ENCODE measurements around the gene WDTC1. TPM values are rescaled to one million over a fixed set of nuclear protein-coding genes. Genes with fewer than 3 reads are reported as not detected.
"Not testable (repeated sequence)": the region's sequence is repeated elsewhere in the genome, so short reads cannot be mapped to it uniquely, and the experiment has no call there.

Gene WDTC1
- total RNA-seq, 2 experiments from 2014 or later, result 28.9 to 32.6 TPM

DNA sequence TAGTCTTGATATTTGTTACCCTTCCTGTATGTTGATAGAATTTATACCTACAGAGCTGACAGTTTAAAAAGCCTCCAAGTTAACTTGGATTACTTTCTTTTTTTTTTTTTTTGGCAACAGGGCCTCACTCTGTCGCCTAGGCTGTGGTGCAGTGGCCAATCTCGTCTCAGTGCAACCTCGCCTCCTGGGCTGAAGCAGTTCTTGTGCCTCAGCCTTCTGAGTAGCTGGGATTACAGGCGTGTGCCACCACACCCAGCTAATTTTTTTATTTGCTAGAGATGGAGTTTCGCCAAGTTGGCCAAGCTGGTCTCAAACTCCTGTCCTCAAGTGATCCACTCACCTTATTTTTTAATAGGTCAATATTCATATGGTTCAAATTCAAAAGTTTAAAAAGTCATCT, 32.7 kb downstream of the WDTC1 start:
- DNase-seq (no peak), ATAC-seq (no peak)
- Mint-ChIP-seq H3K9me3 (ENCODE audit: low read depth) (no peaks in the 10 kb centered on the region), H3K36me3 (peaks cover 8% of the 10 kb centered on the region), H3K4me1 (no peaks in the 10 kb centered on the region), H3K4me3 (no peak overlapping the region), H3K27me3 (no peaks in the 10 kb centered on the region), H3K27ac (no peak overlapping the region)
- CTCF ChIA-PET, result interaction anchor here (0.6 to 1.9 kb wide), 9 partner anchors 17 to 221 kb away, joined by 3 to 7 read pairs (median 3); no protein-coding TSS in a partner anchor

GRCh38 chr1:27269276-27269675, 34.8 kb downstream of the WDTC1 start:
- Mint-ChIP-seq H3K4me1 (no peaks in the 10 kb centered on the region), H3K36me3 (peaks cover 13% of the 10 kb centered on the region), H3K27me3 (no peaks in the 10 kb centered on the region), H3K27ac (no peak overlapping the region), H3K4me3 (no peak overlapping the region), H3K9me3 (ENCODE audit: low read depth) (no peaks in the 10 kb centered on the region)
- DNase-seq (no peak), ATAC-seq (no peak)
- CTCF ChIA-PET, result interaction anchor here (0.7 kb wide), 1 partner anchor 41 kb away, joined by 3 read pairs; no protein-coding TSS in a partner anchor

- Mint-ChIP-seq H3K4me3 (no peak overlapping the region), H3K4me1 (peaks cover 2% of the 10 kb centered on the region), H3K9me3 (ENCODE audit: low read depth) (peaks cover 5% of the 10 kb centered on the region), H3K27me3 (no peaks in the 10 kb centered on the region), H3K27ac (no peak overlapping the region), H3K36me3 (peaks cover 25% of the 10 kb centered on the region)
- ATAC-seq (no peak), DNase-seq (no peak)
- CTCF ChIA-PET, result no interaction called here
Measured at GRCh38 chr1:27274204-27274603, 39.8 kb downstream of the WDTC1 start.

GRCh38 chr1:27275696-27276095, 41.3 kb downstream of the WDTC1 start:
- Mint-ChIP-seq H3K4me1 (peaks cover 2% of the 10 kb centered on the region), H3K36me3 (peaks cover 22% of the 10 kb centered on the region), H3K27ac (no peak overlapping the region), H3K9me3 (ENCODE audit: low read depth) (peaks cover 5% of the 10 kb centered on the region), H3K27me3 (no peaks in the 10 kb centered on the region), H3K4me3 (no peak overlapping the region)
- DNase-seq, result no peak
- no peak for ATAC-seq
- CTCF ChIA-PET, result no interaction called here

DNA sequence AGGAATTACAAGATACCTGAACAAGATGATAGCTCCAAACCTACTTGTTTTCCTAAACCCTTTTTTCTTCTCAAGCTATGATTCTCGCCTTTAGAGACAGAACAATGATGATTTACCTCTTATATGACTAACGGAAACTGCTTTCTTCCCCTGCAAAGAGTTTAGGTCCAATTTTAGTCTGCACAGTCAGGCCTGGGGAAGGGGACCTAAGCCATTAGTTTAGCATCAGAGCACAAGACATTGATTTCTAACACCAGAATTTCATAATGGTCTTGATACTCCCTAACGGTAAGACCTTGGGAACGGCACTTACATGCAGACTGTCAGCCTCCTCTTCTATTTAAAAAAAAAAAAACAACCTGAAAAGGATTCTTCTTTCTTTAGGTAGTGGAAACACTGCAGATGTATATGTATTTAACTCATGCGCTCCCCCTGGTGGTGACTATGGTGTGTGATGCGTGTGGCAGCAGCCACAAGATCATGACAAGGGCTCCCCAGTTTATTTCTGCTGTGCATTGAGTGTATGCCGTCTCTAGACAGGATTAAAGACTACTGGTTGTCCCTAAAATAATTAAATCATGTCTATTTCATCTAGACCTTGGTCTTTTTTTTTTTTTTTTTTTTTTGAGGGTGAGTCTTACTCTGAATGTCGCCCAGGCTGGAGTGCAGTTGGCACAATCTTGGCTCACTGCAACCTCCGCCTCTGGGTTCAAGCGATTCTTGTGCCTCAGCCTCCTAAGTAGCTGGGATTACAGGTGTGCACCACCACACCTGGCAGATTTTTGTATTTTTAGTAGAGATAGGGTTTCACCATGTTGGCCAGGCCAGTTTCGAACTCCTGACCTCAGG, 50.2 kb downstream of the WDTC1 start:
- Mint-ChIP-seq H3K36me3 (peaks cover 3% of the 10 kb centered on the region), H3K4me3 (no peak overlapping the region), H3K27ac (no peak overlapping the region), H3K27me3 (no peaks in the 10 kb centered on the region), H3K4me1 (peaks cover 4% of the 10 kb centered on the region), H3K9me3 (ENCODE audit: low read depth) (no peaks in the 10 kb centered on the region)
- peak; percentile 92 for DNase-seq
- CTCF ChIA-PET, result interaction anchor here (0.6 to 7.6 kb wide), 25 partner anchors 11 to 1623 kb away, joined by 3 to 121 read pairs (median 4); partner anchors contain the start of gene MAP3K6
- peak; percentile 97 for ATAC-seq

- H3K4me3 Mint-ChIP-seq, result no peak overlapping the region
- no peak overlapping the region for H3K27ac Mint-ChIP-seq
- no peaks in the 10 kb centered on the region for H3K9me3 Mint-ChIP-seq (ENCODE audit: low read depth)
- H3K36me3 Mint-ChIP-seq, result peaks cover 3% of the 10 kb centered on the region
- H3K27me3 Mint-ChIP-seq, result no peaks in the 10 kb centered on the region
- DNase-seq, result no peak
- ATAC-seq, result no peak
- CTCF ChIA-PET, result interaction anchor here (0.7 to 7.6 kb wide), 11 partner anchors 10 to 1624 kb away, joined by 3 to 121 read pairs (median 4); partner anchors contain the start of gene MAP3K6
- peaks cover 4% of the 10 kb centered on the region for H3K4me1 Mint-ChIP-seq
Measured at GRCh38 chr1:27285274-27285660, 50.8 kb downstream of the WDTC1 start.

- not testable (repeated sequence) for H3K27me3 Mint-ChIP-seq; H3K36me3 Mint-ChIP-seq; H3K4me3 Mint-ChIP-seq; H3K27ac Mint-ChIP-seq; ATAC-seq; DNase-seq; H3K9me3 Mint-ChIP-seq (ENCODE audit: low read depth); H3K4me1 Mint-ChIP-seq
- CTCF ChIA-PET, result interaction anchor here (0.9 to 7.6 kb wide), 10 partner anchors 10 to 241 kb away, joined by 3 to 121 read pairs (median 4); partner anchors contain the start of gene MAP3K6
Measured at GRCh38 chr1:27285821-27286220, 51.4 kb downstream of the WDTC1 start.

DNA sequence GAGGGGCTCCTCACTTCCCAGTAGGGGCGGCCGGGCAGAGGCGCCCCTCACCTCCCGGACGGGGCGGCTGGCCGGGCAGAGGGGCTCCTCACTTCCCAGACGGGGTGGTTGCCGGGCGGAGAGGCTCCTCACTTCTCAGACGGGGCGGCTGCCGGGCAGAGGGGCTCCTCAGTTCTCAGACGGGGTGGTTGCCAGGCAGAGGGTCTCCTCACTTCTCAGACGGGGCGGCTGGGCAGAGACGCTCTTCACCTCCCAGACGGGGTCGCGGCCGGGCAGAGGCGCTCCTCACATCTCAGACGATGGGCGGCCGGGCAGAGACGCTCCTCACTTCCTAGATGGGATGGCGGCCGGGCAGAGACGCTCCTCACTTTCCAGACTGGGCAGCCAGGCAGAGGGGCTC, 54.7 kb downstream of the WDTC1 start:
- H3K27me3 Mint-ChIP-seq; CTCF ChIA-PET; H3K36me3 Mint-ChIP-seq; H3K4me1 Mint-ChIP-seq; H3K9me3 Mint-ChIP-seq (ENCODE audit: low read depth); ATAC-seq; H3K27ac Mint-ChIP-seq; DNase-seq; H3K4me3 Mint-ChIP-seq: not testable (repeated sequence)

DNA sequence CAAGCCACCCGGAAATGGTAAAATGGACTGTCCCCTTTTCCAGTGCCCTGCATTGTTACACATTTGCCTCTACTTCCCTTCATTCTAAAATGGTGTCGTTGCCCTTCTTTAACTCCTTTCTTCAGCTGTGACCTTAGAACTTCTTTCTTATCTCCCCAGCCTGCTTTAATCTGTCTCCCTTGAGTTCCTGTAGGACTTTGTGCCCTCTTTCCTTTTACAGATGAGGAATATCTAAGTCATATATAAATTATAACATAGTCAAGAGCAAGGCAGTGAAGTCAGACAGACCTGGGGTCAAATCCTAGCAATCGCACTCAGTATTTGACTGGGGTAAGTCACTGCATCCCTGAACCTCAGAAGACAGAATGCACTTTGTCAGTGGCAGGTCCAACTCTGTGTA, 56.1 kb downstream of the WDTC1 start:
- Mint-ChIP-seq H3K9me3 (ENCODE audit: low read depth) (no peaks in the 10 kb centered on the region), H3K27me3 (no peaks in the 10 kb centered on the region), H3K4me3 (no peak overlapping the region), H3K4me1 (no peaks in the 10 kb centered on the region), H3K27ac (no peak overlapping the region), H3K36me3 (no peaks in the 10 kb centered on the region)
- ATAC-seq (no peak), DNase-seq (no peak)
- CTCF ChIA-PET, result interaction anchor here (0.9 to 2.0 kb wide), 4 partner anchors 10 to 245 kb away, joined by 3 to 7 read pairs (median 4); no protein-coding TSS in a partner anchor

GRCh38 chr1:27292106-27292505, 57.7 kb downstream of the WDTC1 start:
- Mint-ChIP-seq H3K4me1 (peaks cover 6% of the 10 kb centered on the region), H3K27ac (no peak overlapping the region), H3K27me3 (no peaks in the 10 kb centered on the region), H3K4me3 (no peak overlapping the region), H3K9me3 (ENCODE audit: low read depth) (no peaks in the 10 kb centered on the region), H3K36me3 (no peaks in the 10 kb centered on the region)
- no peak for DNase-seq
- CTCF ChIA-PET, result interaction anchor here (0.6 to 14.5 kb wide), 6 partner anchors 8 to 272 kb away, joined by 3 to 331 read pairs (median 6); partner anchors contain the start of genes CD164L2 and GPR3
- ATAC-seq, result no peak

DNA sequence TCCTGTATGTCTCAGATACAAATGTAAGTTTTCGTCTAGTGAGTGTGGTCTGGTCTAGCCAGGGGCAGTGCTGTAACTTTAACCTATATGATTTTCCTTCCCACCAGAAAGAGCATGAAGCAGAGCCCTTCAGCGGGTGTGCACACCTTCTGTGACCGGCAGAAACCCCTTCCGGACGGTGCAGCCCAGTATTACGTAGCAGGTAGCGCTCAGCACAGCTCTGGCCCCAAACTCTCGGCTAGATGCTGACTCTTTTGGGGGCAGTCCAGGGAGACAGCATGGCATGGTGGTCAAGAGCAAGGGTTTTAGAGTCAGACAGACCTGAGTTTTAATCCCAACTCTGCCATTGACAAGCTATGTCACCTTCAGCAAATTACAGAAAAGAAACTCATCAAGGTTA, 59.5 kb downstream of the WDTC1 start:
- H3K4me3 Mint-ChIP-seq, result no peak overlapping the region
- peaks cover 6% of the 10 kb centered on the region for H3K4me1 Mint-ChIP-seq
- H3K27me3 Mint-ChIP-seq, result no peaks in the 10 kb centered on the region
- CTCF ChIA-PET, result interaction anchor here (1.1 to 14.5 kb wide), 7 partner anchors 9 to 250 kb away, joined by 3 to 331 read pairs (median 18); partner anchors contain the start of genes CD164L2 and GPR3
- ATAC-seq (no peak), DNase-seq (no peak)
- no peak overlapping the region for H3K27ac Mint-ChIP-seq
- no peaks in the 10 kb centered on the region for H3K9me3 Mint-ChIP-seq (ENCODE audit: low read depth)
- no peaks in the 10 kb centered on the region for H3K36me3 Mint-ChIP-seq

GRCh38 chr1:27296773-27297291, 62.4 kb downstream of the WDTC1 start:
- ATAC-seq, result peak; percentile 69
- no peak overlapping the region for H3K27ac Mint-ChIP-seq
- H3K4me3 Mint-ChIP-seq, result no peak overlapping the region
- CTCF ChIA-PET, result interaction anchor here (0.6 to 14.5 kb wide), 62 partner anchors 12 to 694 kb away, joined by 3 to 331 read pairs (median 4); partner anchors contain the start of genes CD164L2, FCN3, GPR3 and SLC9A1
- peaks cover 6% of the 10 kb centered on the region for H3K4me1 Mint-ChIP-seq
- no peaks in the 10 kb centered on the region for H3K27me3 Mint-ChIP-seq
- no peaks in the 10 kb centered on the region for H3K36me3 Mint-ChIP-seq
- no peaks in the 10 kb centered on the region for H3K9me3 Mint-ChIP-seq (ENCODE audit: low read depth)
- DNase-seq, result peak; percentile 72

DNA sequence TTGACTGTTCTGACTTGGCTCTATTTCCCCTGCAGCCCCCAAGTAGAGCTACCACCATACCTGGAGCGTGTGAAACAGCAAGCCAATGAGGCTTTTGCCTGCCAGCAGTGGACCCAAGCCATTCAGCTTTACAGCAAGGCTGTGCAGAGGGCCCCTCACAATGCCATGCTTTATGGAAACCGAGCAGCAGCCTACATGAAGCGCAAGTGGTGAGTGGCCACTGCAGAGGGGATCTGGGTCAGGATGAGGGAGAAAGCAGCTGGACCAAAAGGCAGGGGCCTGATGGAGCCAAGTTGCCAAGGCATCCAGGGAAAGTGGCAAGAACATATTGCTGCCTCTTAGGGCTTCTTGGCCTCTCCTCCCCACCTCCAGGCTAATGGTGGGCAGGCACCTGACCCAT, 63.5 kb downstream of the WDTC1 start:
- Mint-ChIP-seq H3K9me3 (ENCODE audit: low read depth) (no peaks in the 10 kb centered on the region), H3K27ac (no peak overlapping the region), H3K4me1 (peaks cover 6% of the 10 kb centered on the region), H3K36me3 (peaks cover 2% of the 10 kb centered on the region), H3K27me3 (no peaks in the 10 kb centered on the region), H3K4me3 (no peak overlapping the region)
- DNase-seq (no peak), ATAC-seq (no peak)
- CTCF ChIA-PET, result interaction anchor here (0.6 to 14.5 kb wide), 29 partner anchors 11 to 364 kb away, joined by 3 to 331 read pairs (median 9); partner anchors contain the start of genes CD164L2, GPR3 and MAP3K6

Measured in activated CD8-positive, alpha-beta memory T cell treated with anti-CD3 and anti-CD28 coated beads, Interleukin-2, amount 10 ng/mL, durations not matched to agents 7 days and 5 days (primary cell).